ENCODE data around the gene MEIS2.

MEIS2 gene

DNA sequence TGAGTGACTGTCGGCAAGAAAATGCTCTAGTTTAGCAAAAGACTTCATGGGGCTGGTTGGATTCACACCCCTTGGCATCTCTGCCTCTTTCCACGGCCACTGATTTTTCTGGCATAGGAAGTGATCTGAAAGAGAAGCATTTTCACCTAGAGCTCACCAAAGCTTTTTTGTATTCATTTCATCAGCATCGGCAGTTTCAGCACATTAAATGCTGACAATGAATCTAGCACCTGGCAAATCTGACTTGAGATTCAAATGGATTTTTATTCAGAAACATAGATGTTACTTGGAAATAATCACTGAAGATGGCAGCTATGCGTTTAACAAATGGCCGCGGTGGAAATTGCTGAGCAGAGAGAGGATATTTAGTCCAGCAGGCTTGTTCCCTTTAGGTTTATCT, 155.9 kb downstream of the MEIS2 start:
- TF ChIP-seq, protein P1, sequence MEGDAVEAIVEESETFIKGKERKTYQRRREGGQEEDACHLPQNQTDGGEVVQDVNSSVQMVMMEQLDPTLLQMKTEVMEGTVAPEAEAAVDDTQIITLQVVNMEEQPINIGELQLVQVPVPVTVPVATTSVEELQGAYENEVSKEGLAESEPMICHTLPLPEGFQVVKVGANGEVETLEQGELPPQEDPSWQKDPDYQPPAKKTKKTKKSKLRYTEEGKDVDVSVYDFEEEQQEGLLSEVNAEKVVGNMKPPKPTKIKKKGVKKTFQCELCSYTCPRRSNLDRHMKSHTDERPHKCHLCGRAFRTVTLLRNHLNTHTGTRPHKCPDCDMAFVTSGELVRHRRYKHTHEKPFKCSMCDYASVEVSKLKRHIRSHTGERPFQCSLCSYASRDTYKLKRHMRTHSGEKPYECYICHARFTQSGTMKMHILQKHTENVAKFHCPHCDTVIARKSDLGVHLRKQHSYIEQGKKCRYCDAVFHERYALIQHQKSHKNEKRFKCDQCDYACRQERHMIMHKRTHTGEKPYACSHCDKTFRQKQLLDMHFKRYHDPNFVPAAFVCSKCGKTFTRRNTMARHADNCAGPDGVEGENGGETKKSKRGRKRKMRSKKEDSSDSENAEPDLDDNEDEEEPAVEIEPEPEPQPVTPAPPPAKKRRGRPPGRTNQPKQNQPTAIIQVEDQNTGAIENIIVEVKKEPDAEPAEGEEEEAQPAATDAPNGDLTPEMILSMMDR (IDR thresholded peaks at IDR 0.05; ENCODE audit: poor library complexity, severe bottlenecking) = no peak
- no peaks in the 10 kb centered on the region for H3K4me1 ChIP-seq (ENCODE audit: insufficient read depth, poor library complexity, severe bottlenecking)
- H3K36me3 ChIP-seq (ENCODE audit: low read depth) = no peaks in the 10 kb centered on the region
- ATAC-seq (ENCODE audit: low read depth) = no peak
- H3K9me3 ChIP-seq (ENCODE audit: severe bottlenecking) = no peaks in the 10 kb centered on the region
- H3K27ac ChIP-seq (ENCODE audit: poor library complexity, severe bottlenecking) = no peak overlapping the region
- no peak overlapping the region for H3K4me3 ChIP-seq (ENCODE audit: severe bottlenecking)
- H3K27me3 ChIP-seq (ENCODE audit: insufficient read depth, poor library complexity, severe bottlenecking) = peaks cover 20% of the 10 kb centered on the region
- no peak for DNase-seq (ENCODE audit: low spot score)

DNA sequence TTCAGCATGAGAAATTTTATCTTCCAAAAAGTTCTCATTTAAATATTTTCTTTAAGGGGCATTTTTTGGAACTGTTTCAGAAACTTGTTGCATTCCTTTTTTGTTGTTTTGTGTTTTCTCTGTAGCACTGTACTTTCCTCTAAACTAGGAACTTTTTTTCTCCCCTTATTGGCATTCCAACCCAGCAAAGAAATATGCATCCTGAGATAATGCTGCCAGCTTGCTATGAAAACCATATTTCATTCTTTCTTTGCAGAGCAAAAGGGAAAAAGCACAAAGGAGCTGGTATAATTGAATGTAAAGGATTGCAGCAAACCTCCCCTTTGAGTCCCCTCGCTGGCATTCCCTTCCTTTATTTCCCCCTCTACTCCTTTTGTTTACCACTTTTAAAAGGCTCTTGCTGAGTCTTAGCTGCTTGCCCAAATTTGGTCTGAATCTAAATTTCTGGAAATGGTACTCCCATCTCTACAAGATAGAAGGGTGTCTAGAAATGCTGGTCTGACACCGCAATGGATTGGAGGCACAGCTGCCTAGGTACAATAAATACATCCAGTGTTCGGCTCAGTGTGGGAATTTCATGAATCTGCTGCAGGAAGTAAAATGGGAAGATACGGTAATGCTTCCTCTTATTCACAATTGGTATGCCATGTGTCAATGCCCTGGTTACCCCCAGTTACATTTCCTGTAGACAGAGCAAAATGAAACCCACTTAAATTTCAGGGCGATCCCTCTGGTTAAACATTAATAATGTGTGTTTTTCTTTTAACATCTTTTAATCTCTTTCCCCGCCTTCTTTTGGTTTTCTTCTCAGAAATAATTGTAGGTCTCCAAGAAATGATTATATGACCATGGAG, 156.6 kb downstream of the MEIS2 start:
- Histone ChIP-seq H3K4me3 (ENCODE audit: severe bottlenecking) (no peak overlapping the region), H3K4me1 (ENCODE audit: insufficient read depth, poor library complexity, severe bottlenecking) (no peaks in the 10 kb centered on the region), H3K27ac (ENCODE audit: poor library complexity, severe bottlenecking) (no peak overlapping the region), H3K9me3 (ENCODE audit: severe bottlenecking) (no peaks in the 10 kb centered on the region), H3K36me3 (ENCODE audit: low read depth) (no peaks in the 10 kb centered on the region), H3K27me3 (ENCODE audit: insufficient read depth, poor library complexity, severe bottlenecking) (peaks cover 20% of the 10 kb centered on the region)
- TF ChIP-seq, protein P1 (IDR thresholded peaks at IDR 0.05; ENCODE audit: poor library complexity, severe bottlenecking) = no peak
- DNase-seq (ENCODE audit: low spot score) (no peak), ATAC-seq (ENCODE audit: low read depth) (no peak)

DNA sequence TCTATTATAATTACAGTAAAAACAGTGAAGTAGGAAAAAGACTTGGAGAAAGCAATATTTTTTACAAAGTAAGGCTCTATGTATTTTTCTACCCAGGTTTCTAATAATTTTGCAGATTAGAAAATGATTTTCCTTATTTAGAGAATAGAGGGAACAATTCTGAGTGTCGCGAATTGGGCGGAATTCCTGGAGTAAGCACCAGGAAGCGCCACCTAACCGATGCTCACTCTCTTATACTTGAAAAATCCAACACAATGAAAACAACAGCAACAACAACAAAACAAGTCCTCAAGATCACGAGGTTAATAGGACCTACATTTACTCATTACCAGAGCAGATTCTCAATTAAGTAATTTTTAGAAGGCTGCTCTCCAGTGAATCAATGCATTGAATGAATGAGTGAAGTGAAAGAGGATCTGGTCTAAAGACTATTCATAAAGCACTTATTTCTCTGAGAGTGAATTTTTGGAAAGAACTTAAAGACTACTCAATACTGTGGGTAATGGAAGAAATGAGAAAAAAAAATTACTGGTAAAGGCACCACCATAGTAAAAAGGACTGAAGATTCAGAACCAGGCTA, 158.0 kb downstream of the MEIS2 start:
- Histone ChIP-seq H3K4me3 (ENCODE audit: severe bottlenecking) (no peak overlapping the region), H3K27me3 (ENCODE audit: insufficient read depth, poor library complexity, severe bottlenecking) (peaks cover 20% of the 10 kb centered on the region), H3K9me3 (ENCODE audit: severe bottlenecking) (no peaks in the 10 kb centered on the region), H3K4me1 (ENCODE audit: insufficient read depth, poor library complexity, severe bottlenecking) (no peaks in the 10 kb centered on the region), H3K36me3 (ENCODE audit: low read depth) (no peaks in the 10 kb centered on the region), H3K27ac (ENCODE audit: poor library complexity, severe bottlenecking) (no peak overlapping the region)
- DNase-seq (ENCODE audit: low spot score) = no peak
- TF ChIP-seq, protein P1 (IDR thresholded peaks at IDR 0.05; ENCODE audit: poor library complexity, severe bottlenecking) = no peak
- ATAC-seq (ENCODE audit: low read depth) = no peak

DNA sequence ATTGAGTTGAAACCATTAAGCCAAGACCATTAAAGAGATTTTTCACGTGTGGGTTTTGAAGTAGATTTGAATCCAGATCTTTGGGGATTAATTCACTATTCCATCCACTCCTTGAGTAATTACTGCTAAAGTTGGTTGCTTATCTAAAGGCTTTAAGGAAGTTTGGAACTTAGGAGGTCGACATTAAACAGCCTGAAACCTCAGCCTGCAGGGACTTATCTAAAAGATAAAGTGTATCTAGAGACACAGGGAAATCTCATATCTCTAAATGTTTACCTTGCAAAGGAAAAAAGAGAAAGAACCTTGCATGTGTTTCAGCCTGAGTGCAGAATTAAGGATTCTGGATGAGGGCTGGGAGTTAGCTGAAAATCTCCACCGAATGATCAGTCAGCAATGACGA, 158.6 kb downstream of the MEIS2 start:
- Histone ChIP-seq H3K27ac (ENCODE audit: poor library complexity, severe bottlenecking) (no peak overlapping the region), H3K4me1 (ENCODE audit: insufficient read depth, poor library complexity, severe bottlenecking) (no peaks in the 10 kb centered on the region), H3K27me3 (ENCODE audit: insufficient read depth, poor library complexity, severe bottlenecking) (peaks cover 20% of the 10 kb centered on the region), H3K4me3 (ENCODE audit: severe bottlenecking) (no peak overlapping the region), H3K36me3 (ENCODE audit: low read depth) (no peaks in the 10 kb centered on the region), H3K9me3 (ENCODE audit: severe bottlenecking) (no peaks in the 10 kb centered on the region)
- DNase-seq (ENCODE audit: low spot score) = no peak
- ATAC-seq (ENCODE audit: low read depth) = no peak
- TF ChIP-seq, protein P1 (IDR thresholded peaks at IDR 0.05; ENCODE audit: poor library complexity, severe bottlenecking) = no peak

All from RWPE2 (cell line).